ENCODE data around the gene CKAP2L.

Gene CKAP2L

GRCh38 chr2:112798979-112799975 is 34.9 kb upstream of the CKAP2L start:
- no peak overlapping the region for H3K4me3 Mint-ChIP-seq
- H3K36me3 Mint-ChIP-seq (ENCODE audit: low read depth) = no peaks in the 10 kb centered on the region
- H3K4me1 Mint-ChIP-seq (ENCODE audit: low read depth) = peaks cover 42% of the 10 kb centered on the region
- no peaks in the 10 kb centered on the region for H3K27me3 Mint-ChIP-seq
- intact Hi-C loops (cut with micrococcal nuclease) = no loop called here
- H3K27ac Mint-ChIP-seq = peak overlapping the region; percentile 64
- no peaks in the 10 kb centered on the region for H3K9me3 Mint-ChIP-seq

DNA sequence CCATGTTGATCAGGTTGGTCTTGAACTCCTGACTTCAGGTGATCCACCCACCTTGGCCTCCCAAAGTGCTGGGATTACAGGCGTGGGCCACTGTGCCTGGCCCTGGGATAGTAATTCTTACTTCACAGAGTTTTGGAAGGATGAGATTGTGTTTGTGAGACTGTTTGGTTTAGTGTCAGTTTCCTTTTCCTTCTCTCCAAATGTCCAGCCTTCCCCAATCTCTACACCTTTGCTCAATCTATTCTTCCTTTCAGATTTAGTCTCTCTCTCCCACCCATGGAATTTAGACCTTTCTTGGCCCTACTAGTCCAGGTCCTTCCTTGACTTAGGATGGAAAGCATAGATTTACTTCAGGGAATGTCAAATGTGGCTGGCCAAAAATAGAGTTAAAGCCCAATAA is 32.1 kb upstream of the CKAP2L start:
- Mint-ChIP-seq H3K27me3 (no peaks in the 10 kb centered on the region), H3K4me3 (no peak overlapping the region), H3K4me1 (ENCODE audit: low read depth) (peaks cover 58% of the 10 kb centered on the region), H3K9me3 (peaks cover 14% of the 10 kb centered on the region), H3K27ac (no peak overlapping the region), H3K36me3 (ENCODE audit: low read depth) (peaks cover 6% of the 10 kb centered on the region)
- intact Hi-C loops (cut with micrococcal nuclease) = no loop called here

- Mint-ChIP-seq H3K27ac (no peak overlapping the region), H3K4me3 (no peak overlapping the region), H3K4me1 (ENCODE audit: low read depth) (peaks cover 61% of the 10 kb centered on the region), H3K27me3 (no peaks in the 10 kb centered on the region), H3K9me3 (peaks cover 14% of the 10 kb centered on the region), H3K36me3 (ENCODE audit: low read depth) (peaks cover 6% of the 10 kb centered on the region)
- intact Hi-C loops (cut with micrococcal nuclease) = loop anchor here (2.0 kb wide), 1 partner anchor 45 kb away; no protein-coding TSS in a partner anchor
Observed at GRCh38 chr2:112795774-112796173, 31.4 kb upstream of the CKAP2L start.

GRCh38 chr2:112794841-112795240 is 30.4 kb upstream of the CKAP2L start:
- no peaks in the 10 kb centered on the region for H3K27me3 Mint-ChIP-seq
- peak overlapping the region; percentile 70 for H3K27ac Mint-ChIP-seq
- H3K4me3 Mint-ChIP-seq = no peak overlapping the region
- intact Hi-C loops (cut with micrococcal nuclease) = loop anchor here (2.0 kb wide), 1 partner anchor 46 kb away; no protein-coding TSS in a partner anchor
- peaks cover 64% of the 10 kb centered on the region for H3K4me1 Mint-ChIP-seq (ENCODE audit: low read depth)
- H3K9me3 Mint-ChIP-seq = peaks cover 14% of the 10 kb centered on the region
- peaks cover 6% of the 10 kb centered on the region for H3K36me3 Mint-ChIP-seq (ENCODE audit: low read depth)

- Mint-ChIP-seq H3K36me3 (ENCODE audit: low read depth) (peaks cover 6% of the 10 kb centered on the region), H3K4me1 (ENCODE audit: low read depth) (peaks cover 60% of the 10 kb centered on the region), H3K9me3 (peaks cover 14% of the 10 kb centered on the region), H3K27ac (peak overlapping the region; percentile 70), H3K4me3 (no peak overlapping the region), H3K27me3 (no peaks in the 10 kb centered on the region)
- intact Hi-C loops (cut with micrococcal nuclease) = loop anchor here (2.0 kb wide), 1 partner anchor 47 kb away; no protein-coding TSS in a partner anchor
Observed at GRCh38 chr2:112794131-112794733, 29.8 kb upstream of the CKAP2L start.

GRCh38 chr2:112793449-112793978 is 29.1 kb upstream of the CKAP2L start:
- no peaks in the 10 kb centered on the region for H3K27me3 Mint-ChIP-seq
- H3K27ac Mint-ChIP-seq = peak overlapping the region; percentile 70
- H3K4me3 Mint-ChIP-seq = no peak overlapping the region
- peaks cover 62% of the 10 kb centered on the region for H3K4me1 Mint-ChIP-seq (ENCODE audit: low read depth)
- peaks cover 6% of the 10 kb centered on the region for H3K36me3 Mint-ChIP-seq (ENCODE audit: low read depth)
- intact Hi-C loops (cut with micrococcal nuclease) = no loop called here
- peaks cover 14% of the 10 kb centered on the region for H3K9me3 Mint-ChIP-seq

DNA sequence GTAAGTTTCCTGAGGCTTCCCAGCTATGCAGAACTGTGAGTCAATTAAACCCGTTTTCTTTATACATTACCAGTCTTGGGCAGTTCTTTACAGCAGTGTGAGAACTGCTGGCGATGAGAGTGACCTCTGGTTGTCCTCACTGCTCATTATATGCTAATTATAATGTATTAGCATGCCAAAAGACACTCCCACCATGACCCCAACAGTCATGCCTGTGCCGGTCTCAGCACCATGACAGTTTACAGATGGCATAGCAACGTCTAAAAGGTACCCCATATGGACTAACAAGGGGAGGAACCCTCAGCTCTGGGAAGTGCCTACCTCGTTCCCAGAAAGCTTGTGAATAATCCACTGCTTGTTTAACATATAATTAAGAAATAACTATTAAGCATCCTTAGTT is 28.0 kb upstream of the CKAP2L start:
- Mint-ChIP-seq H3K9me3 (peaks cover 14% of the 10 kb centered on the region), H3K27ac (no peak overlapping the region), H3K36me3 (ENCODE audit: low read depth) (peaks cover 6% of the 10 kb centered on the region), H3K4me3 (no peak overlapping the region), H3K27me3 (no peaks in the 10 kb centered on the region), H3K4me1 (ENCODE audit: low read depth) (peaks cover 61% of the 10 kb centered on the region)
- intact Hi-C loops (cut with micrococcal nuclease) = no loop called here

DNA sequence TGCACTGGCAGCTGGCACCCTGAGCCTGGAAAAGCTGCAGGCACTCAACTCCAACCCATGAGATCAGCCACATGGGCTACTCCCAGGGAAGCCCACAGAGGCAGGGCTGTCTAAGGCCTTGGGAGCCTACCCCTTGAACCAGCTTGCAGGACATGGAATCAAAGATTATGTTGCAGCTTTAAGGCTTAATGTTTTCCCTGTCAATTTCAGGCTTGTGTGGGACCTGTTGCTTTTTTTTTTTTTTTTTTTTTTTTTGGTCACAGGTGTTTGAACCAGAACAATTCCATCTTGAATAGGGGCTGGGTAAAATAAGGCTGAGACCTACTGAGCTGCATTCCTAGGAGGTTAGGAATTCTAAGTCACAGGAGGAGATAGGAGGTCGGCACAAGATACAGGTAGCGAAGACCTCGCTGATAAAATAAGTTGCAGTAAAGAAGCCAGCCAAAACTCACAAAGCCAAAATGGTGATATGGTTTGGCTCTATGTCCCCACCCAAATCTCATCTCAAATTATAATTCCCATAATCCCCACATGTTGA is 27.4 kb upstream of the CKAP2L start:
- no peak overlapping the region for H3K27ac Mint-ChIP-seq
- no peaks in the 10 kb centered on the region for H3K27me3 Mint-ChIP-seq
- H3K36me3 Mint-ChIP-seq (ENCODE audit: low read depth) = peaks cover 6% of the 10 kb centered on the region
- H3K9me3 Mint-ChIP-seq = peaks cover 14% of the 10 kb centered on the region
- intact Hi-C loops (cut with micrococcal nuclease) = no loop called here
- H3K4me3 Mint-ChIP-seq = no peak overlapping the region
- peaks cover 59% of the 10 kb centered on the region for H3K4me1 Mint-ChIP-seq (ENCODE audit: low read depth)

DNA sequence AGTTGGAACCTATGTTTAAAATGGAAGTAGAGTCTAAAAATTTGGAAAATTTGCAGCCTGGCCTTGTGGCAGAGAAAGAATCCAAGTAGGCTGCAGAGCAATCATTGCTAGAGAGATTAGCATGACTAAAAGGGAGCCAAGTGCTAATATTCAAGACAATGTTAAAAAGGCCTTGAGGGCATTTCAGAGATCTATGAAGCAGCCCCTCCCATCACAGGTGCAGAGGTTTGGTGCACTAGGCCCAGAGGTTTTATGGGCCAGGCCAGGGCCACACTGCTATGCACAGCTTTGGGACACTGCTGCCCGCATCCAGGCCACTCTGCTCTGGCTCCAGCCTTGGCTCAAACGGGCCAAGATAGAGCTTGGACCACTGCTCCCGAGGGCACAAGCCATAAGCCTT is 26.6 kb upstream of the CKAP2L start:
- peaks cover 58% of the 10 kb centered on the region for H3K4me1 Mint-ChIP-seq (ENCODE audit: low read depth)
- peaks cover 6% of the 10 kb centered on the region for H3K36me3 Mint-ChIP-seq (ENCODE audit: low read depth)
- peaks cover 14% of the 10 kb centered on the region for H3K9me3 Mint-ChIP-seq
- no peak overlapping the region for H3K27ac Mint-ChIP-seq
- intact Hi-C loops (cut with micrococcal nuclease) = no loop called here
- H3K27me3 Mint-ChIP-seq = no peaks in the 10 kb centered on the region
- H3K4me3 Mint-ChIP-seq = no peak overlapping the region

DNA sequence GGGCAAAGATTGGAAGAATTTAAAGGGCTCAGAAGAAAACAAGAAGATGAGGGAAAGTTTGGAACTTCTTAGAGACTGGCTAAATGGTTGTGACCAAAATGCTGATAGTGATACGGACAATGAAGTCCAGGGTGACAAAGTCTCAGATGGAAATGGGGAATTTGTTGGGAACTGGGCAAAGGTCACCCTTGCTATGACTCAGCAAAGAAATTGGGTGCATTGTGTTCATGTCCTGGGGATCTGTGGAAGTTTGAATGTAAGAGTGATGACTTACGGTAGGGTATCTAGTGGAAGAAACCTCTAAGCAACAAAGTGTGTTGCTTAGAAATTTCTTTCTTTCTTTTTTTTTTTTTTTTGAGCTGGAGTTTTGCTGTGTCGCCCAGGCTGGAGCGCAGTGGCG is 25.9 kb upstream of the CKAP2L start:
- intact Hi-C loops (cut with micrococcal nuclease) = no loop called here
- Mint-ChIP-seq H3K4me1 (ENCODE audit: low read depth) (peaks cover 54% of the 10 kb centered on the region), H3K27ac (no peak overlapping the region), H3K4me3 (no peak overlapping the region), H3K27me3 (no peaks in the 10 kb centered on the region), H3K36me3 (ENCODE audit: low read depth) (peaks cover 6% of the 10 kb centered on the region), H3K9me3 (peaks cover 14% of the 10 kb centered on the region)

DNA sequence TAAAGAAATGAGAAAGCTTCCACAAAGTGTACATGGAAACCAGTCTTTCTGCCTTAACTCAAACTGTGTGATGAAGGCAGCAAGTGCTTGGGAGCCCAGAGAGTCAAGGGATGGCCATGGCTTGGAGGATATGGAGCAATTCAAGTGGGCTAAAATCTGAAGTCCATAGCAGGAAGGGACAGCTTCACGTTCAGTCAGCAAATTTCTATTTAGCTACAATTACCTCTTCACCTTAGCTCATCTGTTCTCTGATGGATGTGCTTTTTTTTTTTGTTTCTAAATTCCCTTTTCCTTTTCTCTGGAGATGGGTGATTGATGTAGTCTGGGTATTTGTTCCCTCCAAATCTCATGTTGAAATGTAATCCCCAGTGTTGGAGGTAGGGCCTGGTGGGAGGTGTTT is 24.8 kb upstream of the CKAP2L start:
- H3K9me3 Mint-ChIP-seq = peaks cover 14% of the 10 kb centered on the region
- no peak overlapping the region for H3K4me3 Mint-ChIP-seq
- H3K4me1 Mint-ChIP-seq (ENCODE audit: low read depth) = peaks cover 58% of the 10 kb centered on the region
- no peaks in the 10 kb centered on the region for H3K27me3 Mint-ChIP-seq
- peaks cover 6% of the 10 kb centered on the region for H3K36me3 Mint-ChIP-seq (ENCODE audit: low read depth)
- intact Hi-C loops (cut with micrococcal nuclease) = no loop called here
- no peak overlapping the region for H3K27ac Mint-ChIP-seq

GRCh38 chr2:112788653-112789052 is 24.2 kb upstream of the CKAP2L start:
- Mint-ChIP-seq H3K9me3 (peaks cover 11% of the 10 kb centered on the region), H3K4me1 (ENCODE audit: low read depth) (peaks cover 58% of the 10 kb centered on the region)

DNA sequence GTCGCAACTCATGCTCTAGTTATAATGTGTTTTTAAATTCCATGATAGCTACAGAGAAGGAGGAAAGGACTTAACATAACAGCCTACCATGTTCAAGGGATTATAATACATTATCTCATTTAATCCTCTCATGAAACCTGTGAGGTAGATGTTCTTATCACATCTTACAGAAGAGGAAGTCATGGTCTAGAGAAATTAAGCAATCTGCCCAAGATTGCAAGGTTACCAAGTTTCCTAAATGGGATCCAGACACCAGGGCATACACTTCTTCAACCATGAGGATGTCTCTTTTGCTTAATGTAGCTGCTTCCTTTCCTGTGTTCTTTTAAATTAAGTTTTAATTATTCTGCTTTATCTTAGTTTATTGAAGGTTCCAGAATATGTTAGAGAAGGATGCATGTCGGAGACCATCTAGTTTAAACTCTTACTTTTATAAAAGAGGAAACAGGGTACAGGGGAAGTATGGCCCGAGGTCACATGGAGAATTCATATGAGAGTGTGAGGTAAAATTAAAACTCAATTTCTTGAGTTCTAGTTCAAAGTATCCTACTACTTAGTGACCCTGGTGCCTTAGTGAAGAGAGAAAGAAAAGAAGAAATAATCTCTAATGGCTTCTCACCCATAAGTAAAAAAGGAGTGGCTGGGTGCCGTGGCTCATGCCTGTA is 23.5 kb upstream of the CKAP2L start:
- no peaks in the 10 kb centered on the region for H3K27me3 Mint-ChIP-seq
- H3K4me1 Mint-ChIP-seq (ENCODE audit: low read depth) = peaks cover 57% of the 10 kb centered on the region
- H3K27ac Mint-ChIP-seq = peak overlapping the region; percentile 53
- H3K4me3 Mint-ChIP-seq = no peak overlapping the region
- peaks cover 3% of the 10 kb centered on the region for H3K9me3 Mint-ChIP-seq
- no peaks in the 10 kb centered on the region for H3K36me3 Mint-ChIP-seq (ENCODE audit: low read depth)
- intact Hi-C loops (cut with micrococcal nuclease) = no loop called here

More at GRCh38 chr2:112788653-112789052, 24.2 kb upstream of the CKAP2L start:
- intact Hi-C loops (cut with micrococcal nuclease) = no loop called here
- H3K27ac Mint-ChIP-seq = peak overlapping the region; percentile 53
- H3K4me3 Mint-ChIP-seq = no peak overlapping the region
- no peaks in the 10 kb centered on the region for H3K27me3 Mint-ChIP-seq
- peaks cover 6% of the 10 kb centered on the region for H3K36me3 Mint-ChIP-seq (ENCODE audit: low read depth)
